A673 (cell line): ENCODE results near the gene FBXO3. TPM values are rescaled to one million over a fixed set of nuclear protein-coding genes. Genes with fewer than 3 reads are reported as not detected.

Experiments used
- BruUV-seq: library from RNA; stranded (reverse); fragments of 400-500 nt; replicated peaks from 2 replicates; lab custom pipeline; 2021; lab: Mats Ljungman, UMichigan
- CTCF ChIA-PET: fragments of 300-600 bp; sonication (Branson Sonifier 250); formaldehyde crosslinking; loops from one replicate; lab custom pipeline; 2022; ENCODE audit warnings: antibody characterized with exemption; lab: Charles Lee
- POLR2A ChIA-PET: fragments of 300-600 bp; sonication (Branson Sonifier 250); formaldehyde crosslinking; loops from one replicate; lab custom pipeline; 2022; ENCODE audit warnings: antibody characterized with exemption; ENCODE audit not compliant: low non-redundant PET; lab: Charles Lee
- DNase-seq: peaks from one replicate; pipeline ENCODE4 v3.0.0-alpha.2; 2015; ENCODE audit warnings: low spot score
- H3K27ac ChIP-seq: fragments of 200-600 bp; sonication (generic); 2 replicates; pipeline ENCODE4 v1.5.1; 2016; ENCODE audit warnings: mixed run types, low read depth, mild to moderate bottlenecking, mixed read lengths, antibody characterized with exemption, low read length; ENCODE audit not compliant: poor library complexity, severe bottlenecking
- H3K27me3 ChIP-seq: fragments of 200-600 bp; sonication (generic); replicated peaks from 2 replicates; pipeline ENCODE4 v1.6.1; 2017; ENCODE audit warnings: mixed run types, low read depth, mild to moderate bottlenecking, mixed read lengths, antibody characterized with exemption, low read length; ENCODE audit not compliant: insufficient read depth, poor library complexity
- H3K36me3 ChIP-seq: fragments of 200-600 bp; sonication (generic); 2 replicates; pipeline ENCODE4 v1.6.1; 2016; ENCODE audit warnings: mixed run types, mild to moderate bottlenecking, mixed read lengths, antibody characterized with exemption, low read length; ENCODE audit not compliant: insufficient read depth, poor library complexity, severe bottlenecking
- H3K4me1 ChIP-seq: fragments of 200-600 bp; sonication (generic); 2 replicates; pipeline ENCODE4 v1.6.1; 2017; ENCODE audit warnings: mixed run types, mild to moderate bottlenecking, mixed read lengths, antibody characterized with exemption, low read length; ENCODE audit not compliant: insufficient read depth, poor library complexity, severe bottlenecking
- H3K4me3 ChIP-seq: fragments of 200-600 bp; sonication (generic); 2 replicates; pipeline ENCODE4 v1.5.1; 2016; ENCODE audit warnings: low read depth, mixed run types, mild to moderate bottlenecking, mixed read lengths, low read length; ENCODE audit not compliant: poor library complexity, severe bottlenecking
- H3K9me3 ChIP-seq: fragments of 200-600 bp; sonication (generic); 2 replicates; pipeline ENCODE4 v1.6.1; 2016; ENCODE audit warnings: mixed run types, low read depth, mild to moderate bottlenecking, mixed read lengths, antibody characterized with exemption, low read length; ENCODE audit not compliant: poor library complexity, severe bottlenecking
- EZH2 ChIP-seq: fragments of 200-600 bp; sonication (generic); IDR thresholded peaks from 2 replicates; pipeline ENCODE4 v1.6.1; 2017; ENCODE audit warnings: borderline replicate concordance, low read depth, mild to moderate bottlenecking, mixed read lengths, antibody characterized with exemption, low read length; ENCODE audit not compliant: poor library complexity, severe bottlenecking
- intact Hi-C: fragments of 100-400 bp; cut with micrococcal nuclease; formaldehyde crosslinking; loops from one replicate; pipeline ENCODE4 v1.10.0; 2022; ENCODE audit not compliant: unreplicated experiment
- total RNA-seq: library from RNA; stranded (reverse); gene quantifications from 2 replicates; pipeline ENCODE4 v1.2.3, GENCODE V29; 2021
- TF ChIP-seq, protein P1 (sequence below): fragments of 300-800, 200-600 bp; sonication (generic); conservative IDR thresholded peaks from 2 replicates; pipeline ENCODE4 v1.5.1; 2017; ENCODE audit warnings: low read depth, mild to moderate bottlenecking, antibody characterized with exemption, low read length, moderate library complexity, mixed read lengths

Gene FBXO3
- total RNA-seq, 1 experiment from 2014 or later: 59.2 TPM

DNA sequence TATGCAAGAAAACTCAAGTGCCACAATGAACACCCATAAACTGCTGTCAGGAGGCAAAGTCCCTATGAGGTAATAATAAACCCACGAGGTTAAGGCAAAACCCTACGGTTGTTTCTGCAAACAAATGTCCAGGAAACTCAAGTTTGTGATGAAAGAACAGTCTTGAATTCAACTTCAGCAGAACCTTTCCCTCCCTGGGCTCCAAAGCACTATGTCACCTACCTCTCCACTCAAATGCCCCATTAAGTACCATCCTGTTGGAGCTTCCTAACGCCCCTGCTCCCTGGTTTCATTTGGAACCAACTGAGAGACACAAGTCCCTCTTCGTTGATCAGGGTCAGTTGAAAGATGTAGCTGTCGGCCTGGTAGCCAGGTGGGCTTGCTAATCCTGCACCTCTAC lies 71.1 kb downstream of the FBXO3 start:
- POLR2A ChIA-PET: no interaction called here
- Histone ChIP-seq H3K27me3 (no peaks in the 10 kb centered on the region), H3K36me3 (no peaks in the 10 kb centered on the region), H3K4me1 (peaks cover 23% of the 10 kb centered on the region), H3K9me3 (no peaks in the 10 kb centered on the region), H3K4me3 (no peak overlapping the region), H3K27ac (no peak overlapping the region)
- intact Hi-C loops: loop anchor here (5.0 kb wide), 1 partner anchor 124 kb away; no protein-coding TSS in a partner anchor
- no peak for DNase-seq
- no TSS peak for BruUV-seq
- TF ChIP-seq, protein P1, sequence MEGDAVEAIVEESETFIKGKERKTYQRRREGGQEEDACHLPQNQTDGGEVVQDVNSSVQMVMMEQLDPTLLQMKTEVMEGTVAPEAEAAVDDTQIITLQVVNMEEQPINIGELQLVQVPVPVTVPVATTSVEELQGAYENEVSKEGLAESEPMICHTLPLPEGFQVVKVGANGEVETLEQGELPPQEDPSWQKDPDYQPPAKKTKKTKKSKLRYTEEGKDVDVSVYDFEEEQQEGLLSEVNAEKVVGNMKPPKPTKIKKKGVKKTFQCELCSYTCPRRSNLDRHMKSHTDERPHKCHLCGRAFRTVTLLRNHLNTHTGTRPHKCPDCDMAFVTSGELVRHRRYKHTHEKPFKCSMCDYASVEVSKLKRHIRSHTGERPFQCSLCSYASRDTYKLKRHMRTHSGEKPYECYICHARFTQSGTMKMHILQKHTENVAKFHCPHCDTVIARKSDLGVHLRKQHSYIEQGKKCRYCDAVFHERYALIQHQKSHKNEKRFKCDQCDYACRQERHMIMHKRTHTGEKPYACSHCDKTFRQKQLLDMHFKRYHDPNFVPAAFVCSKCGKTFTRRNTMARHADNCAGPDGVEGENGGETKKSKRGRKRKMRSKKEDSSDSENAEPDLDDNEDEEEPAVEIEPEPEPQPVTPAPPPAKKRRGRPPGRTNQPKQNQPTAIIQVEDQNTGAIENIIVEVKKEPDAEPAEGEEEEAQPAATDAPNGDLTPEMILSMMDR: no peak
- no peak for TF ChIP-seq EZH2
- CTCF ChIA-PET: no interaction called here

DNA sequence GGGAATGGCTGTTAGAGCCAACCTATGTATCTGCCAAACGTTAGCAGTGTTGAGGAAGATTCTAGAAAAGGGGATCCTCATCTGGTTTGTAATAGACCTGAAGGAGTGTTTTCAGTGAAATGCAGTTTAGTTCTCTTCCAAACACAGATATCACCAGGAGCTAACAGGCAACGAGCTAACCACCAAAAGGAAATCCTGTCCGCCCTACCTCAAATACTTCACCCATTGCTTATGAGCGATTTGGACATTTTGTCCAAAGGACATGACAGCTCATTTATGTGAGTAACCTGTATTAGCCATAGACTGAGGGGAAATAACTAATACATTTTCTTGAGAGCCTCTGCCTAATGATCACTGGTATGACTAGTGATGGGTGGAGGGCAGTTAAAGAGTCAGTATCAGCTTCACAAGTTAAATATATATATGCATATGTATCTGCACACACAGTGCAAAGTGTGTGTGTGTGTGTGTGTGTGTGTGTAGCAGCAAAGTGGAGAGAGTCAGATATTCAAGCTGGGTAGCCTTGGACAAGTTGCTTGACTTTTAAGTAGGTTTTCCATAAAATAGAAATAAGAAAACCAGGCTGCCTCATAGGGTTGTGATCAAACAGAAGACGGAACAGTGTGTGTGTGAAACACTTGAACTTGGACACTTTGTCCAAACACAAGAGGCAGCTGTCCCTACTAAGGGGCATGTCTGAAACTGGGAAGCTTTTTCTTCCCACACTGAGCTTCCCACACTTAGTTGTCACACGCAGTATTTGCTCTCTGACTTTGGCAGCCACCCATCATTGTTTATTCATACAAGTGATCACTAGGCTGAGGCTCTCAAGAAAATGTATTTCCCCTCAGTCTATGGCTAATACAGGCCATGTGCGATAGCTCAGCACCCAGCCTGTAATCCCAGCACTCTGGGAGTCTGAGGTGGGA lies 72.8 kb downstream of the FBXO3 start:
- Histone ChIP-seq H3K4me3 (peak overlapping the region; percentile 42), H3K27ac (peak overlapping the region; percentile 74), H3K4me1 (peaks cover 32% of the 10 kb centered on the region), H3K36me3 (no peaks in the 10 kb centered on the region), H3K9me3 (no peaks in the 10 kb centered on the region), H3K27me3 (no peaks in the 10 kb centered on the region)
- TF ChIP-seq, protein P1: no peak
- no peak for TF ChIP-seq EZH2
- TSS peak; percentile 98 for BruUV-seq
- ChIA-PET CTCF (interaction anchor here (0.5 to 2.6 kb wide), 2 partner anchors 40 to 41 kb away, joined by 9 to 24 read pairs; no protein-coding TSS in a partner anchor), POLR2A (no interaction called here)
- peak; percentile 62 for DNase-seq
- intact Hi-C loops: loop anchor here (5.0 kb wide), 1 partner anchor 126 kb away; no protein-coding TSS in a partner anchor

DNA sequence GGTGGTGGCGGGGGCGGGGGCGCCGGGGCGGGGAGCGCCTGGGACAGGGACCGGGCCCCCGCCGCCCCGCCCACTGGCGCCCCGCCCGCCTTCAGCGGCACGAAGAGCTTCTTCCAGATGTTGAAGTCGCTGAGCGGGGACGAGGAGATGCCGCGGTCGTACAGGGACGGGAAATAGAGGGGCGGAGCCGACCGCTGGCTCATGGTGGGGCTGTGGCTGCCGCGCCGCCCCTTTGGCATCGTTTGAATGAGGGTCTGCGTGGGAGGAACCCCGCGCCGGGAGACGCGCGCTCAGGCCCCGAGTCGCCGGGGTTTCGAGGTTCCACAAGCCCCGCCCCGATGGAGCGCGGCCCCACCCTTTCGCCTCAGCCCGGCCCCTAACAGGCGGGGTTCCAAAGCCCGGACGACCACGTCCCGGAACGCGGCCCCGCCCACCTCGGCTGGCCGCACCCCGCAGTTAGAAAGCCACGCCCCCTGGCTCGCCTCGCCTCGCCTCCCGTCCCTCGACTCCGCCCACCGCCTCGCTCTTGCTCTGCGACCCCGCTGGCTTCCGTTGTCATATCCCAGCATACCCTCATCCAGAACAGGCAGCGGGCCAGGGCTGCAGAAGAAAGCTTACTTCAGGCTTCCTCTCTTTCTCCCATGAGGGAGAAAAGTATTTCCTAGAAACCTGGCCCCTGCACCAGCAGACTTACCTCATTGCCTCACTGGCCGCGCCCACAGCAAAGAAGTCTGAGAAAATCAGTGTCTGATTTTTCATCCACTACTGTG lies 73.6 kb downstream of the FBXO3 start, which contains the start of gene C11orf91:
TSS of gene C11orf91 (minus strand) at position 325 of the 770 bp plus-strand sequence. CDS start at position 239, 86 bp downstream.
- no peaks in the 10 kb centered on the region for H3K9me3 ChIP-seq
- peaks cover 40% of the 10 kb centered on the region for H3K4me1 ChIP-seq
- peak within 1 kb of the TSS; percentile 42 for H3K4me3 ChIP-seq
- peak; percentile 100 for DNase-seq
- H3K36me3 ChIP-seq: no peaks in the 10 kb centered on the region
- intact Hi-C loops: loop anchor here (5.0 kb wide), 1 partner anchor 127 kb away; no protein-coding TSS in a partner anchor
- CTCF ChIA-PET: interaction anchor here (0.5 to 2.6 kb wide), 7 partner anchors 39 to 529 kb away, joined by 5 to 24 read pairs (median 8); partner anchors contain the start of gene KIAA1549L
- no peaks in the 10 kb centered on the region for H3K27me3 ChIP-seq
- no peak for TF ChIP-seq EZH2
- TF ChIP-seq, protein P1: no peak
- no TSS peak for BruUV-seq
- POLR2A ChIA-PET: interaction anchor here (0.5 to 0.6 kb wide), 4 partner anchors 33 to 732 kb away, joined by 3 to 9 read pairs (median 6); no protein-coding TSS in a partner anchor
- peak within 1 kb of the TSS; percentile 74 for H3K27ac ChIP-seq
